Astrocyte (in vitro differentiated cells and primary cell): ENCODE results near the gene TPRX1. TPM values are rescaled to one million over a fixed set of nuclear protein-coding genes. Genes with fewer than 3 reads are reported as not detected.
"Not testable (repeated sequence)": the region's sequence is repeated elsewhere in the genome, so short reads cannot be mapped to it uniquely, and the experiment has no call there.

Experiments
- DNase-seq: peaks from one replicate; pipeline ENCODE4 v3.0.0-alpha.2; 2010; ENCODE audit warnings: low read depth
- FAIRE-seq: peaks from 2 replicates; lab custom pipeline; 2011; peaks lifted over from hg19 to GRCh38; lab: Jason Lieb, UNC
- H2AFZ ChIP-seq: 2 replicates; pipeline ENCODE4 v1.6.0; 2012; ENCODE audit warnings: low read depth, low read length, inconsistent platforms
- H3K27ac ChIP-seq: 2 replicates; pipeline ENCODE4 v1.5.1; 2011; ENCODE audit warnings: low read depth, low read length, inconsistent platforms
- H3K27me3 ChIP-seq: 2 replicates; pipeline ENCODE4 v1.6.0; 2011; ENCODE audit warnings: low read length, inconsistent platforms; ENCODE audit not compliant: insufficient read depth
- H3K36me3 ChIP-seq: 2 replicates; pipeline ENCODE4 v1.5.1; 2011; ENCODE audit warnings: low read length, inconsistent platforms; ENCODE audit not compliant: insufficient read depth
- H3K4me1 ChIP-seq: 2 replicates; pipeline ENCODE4 v1.5.1; 2011; ENCODE audit warnings: low read length, inconsistent platforms; ENCODE audit not compliant: insufficient read depth
- H3K4me2 ChIP-seq: 2 replicates; pipeline ENCODE4 v1.6.0; 2012; ENCODE audit warnings: low read length, inconsistent platforms
- H3K4me3 ChIP-seq: 2 replicates; pipeline ENCODE4 v1.5.1; 2011; ENCODE audit warnings: low read depth, mild to moderate bottlenecking, low read length, inconsistent platforms; ENCODE audit not compliant: insufficient read depth
- H3K79me2 ChIP-seq: 2 replicates; pipeline ENCODE4 v1.6.0; 2012; ENCODE audit warnings: mild to moderate bottlenecking, low read length, inconsistent platforms; ENCODE audit not compliant: insufficient read depth
- H3K9ac ChIP-seq: 2 replicates; pipeline ENCODE4 v1.6.0; 2012; ENCODE audit warnings: mild to moderate bottlenecking, low read length, inconsistent platforms
- H3K9me3 ChIP-seq: 2 replicates; pipeline ENCODE4 v1.5.1; 2012; ENCODE audit warnings: low read depth, mild to moderate bottlenecking, low read length, inconsistent platforms; ENCODE audit not compliant: insufficient read depth
- H4K20me1 ChIP-seq: 2 replicates; pipeline ENCODE4 v1.6.0; 2012; ENCODE audit warnings: low read length, inconsistent platforms; ENCODE audit not compliant: insufficient read depth
- H3K27ac Mint-ChIP-seq: one replicate; pipeline ENCODE4 v1.8.0; 2021; ENCODE audit warnings: mild to moderate bottlenecking, mixed read lengths; ENCODE audit not compliant: unreplicated experiment
- H3K27me3 Mint-ChIP-seq: one replicate; pipeline ENCODE4 v1.8.0; 2021; ENCODE audit warnings: low read depth, mixed read lengths; ENCODE audit not compliant: unreplicated experiment
- H3K36me3 Mint-ChIP-seq: one replicate; pipeline ENCODE4 v1.8.0; 2021; ENCODE audit warnings: low read depth, mixed read lengths; ENCODE audit not compliant: unreplicated experiment
- H3K4me1 Mint-ChIP-seq: one replicate; pipeline ENCODE4 v1.8.0; 2021; ENCODE audit warnings: low read depth, mixed read lengths; ENCODE audit not compliant: unreplicated experiment
- H3K4me3 Mint-ChIP-seq: one replicate; pipeline ENCODE4 v1.8.0; 2021; ENCODE audit warnings: mild to moderate bottlenecking, moderate library complexity, mixed read lengths; ENCODE audit not compliant: unreplicated experiment
- H3K9me3 Mint-ChIP-seq: one replicate; pipeline ENCODE4 v1.8.0; 2021; ENCODE audit warnings: mild to moderate bottlenecking, mixed read lengths; ENCODE audit not compliant: unreplicated experiment
- CTCF ChIP-seq: IDR thresholded peaks from 2 replicates; pipeline ENCODE4 v1.5.1; 2011; ENCODE audit warnings: low read depth, mild to moderate bottlenecking, inconsistent platforms, low read length, moderate library complexity; ENCODE audit not compliant: insufficient read depth
- EZH2 ChIP-seq: IDR thresholded peaks from 2 replicates; pipeline ENCODE4 v1.6.1; 2012; ENCODE audit warnings: mild to moderate bottlenecking, low read length, inconsistent platforms; ENCODE audit not compliant: insufficient read depth
- total RNA-seq: library from RNA; stranded (reverse); gene quantifications from 2 replicates; pipeline ENCODE4 v1.2.1, GENCODE V29; 2021

TPRX1 gene
- total RNA-seq, 1 donor from 2014 or later: not detected

DNA sequence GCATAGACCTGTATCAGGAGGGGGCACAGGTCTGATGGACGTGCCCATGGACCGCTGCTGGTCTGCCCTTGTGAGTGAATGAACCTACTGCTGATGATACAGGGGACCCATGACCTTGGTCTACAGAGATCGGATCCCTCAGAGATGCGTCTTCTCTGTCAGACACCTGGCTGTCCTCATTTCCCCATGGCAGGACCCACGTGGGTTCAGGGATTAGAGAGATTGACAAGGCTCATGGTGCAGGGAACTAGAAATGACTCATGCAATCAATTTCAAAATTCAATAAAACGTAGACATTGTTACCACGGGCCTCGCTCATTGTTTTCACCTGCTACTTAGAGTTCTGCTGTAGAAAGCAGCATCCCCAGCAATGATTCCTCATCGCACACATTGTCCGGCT, 962 bp upstream of the TPRX1 start:
- no peaks in the 10 kb centered on the region for H3K4me1 Mint-ChIP-seq
- FAIRE-seq (no peak), DNase-seq (no peak)
- peaks cover 8% of the 10 kb centered on the region for H3K27me3 Mint-ChIP-seq
- H4K20me1 ChIP-seq: no peaks in the 10 kb centered on the region
- H3K4me3 Mint-ChIP-seq: no peak overlapping the region
- no peak overlapping the region for H3K9ac ChIP-seq
- TF ChIP-seq EZH2: no peak
- TF ChIP-seq CTCF: no peak
- no peak overlapping the region for H2AFZ ChIP-seq
- no peak overlapping the region for H3K4me2 ChIP-seq
- H3K4me1 ChIP-seq: no peaks in the 10 kb centered on the region
- H3K4me3 ChIP-seq: no peak overlapping the region
- no peaks in the 10 kb centered on the region for H3K36me3 ChIP-seq
- H3K79me2 ChIP-seq: no peaks in the 10 kb centered on the region
- H3K27ac Mint-ChIP-seq: no peak overlapping the region
- peaks cover 2% of the 10 kb centered on the region for H3K36me3 Mint-ChIP-seq
- no peak overlapping the region for H3K27ac ChIP-seq
- no peaks in the 10 kb centered on the region for H3K27me3 ChIP-seq
- H3K9me3 Mint-ChIP-seq: peaks cover 6% of the 10 kb centered on the region
- no peaks in the 10 kb centered on the region for H3K9me3 ChIP-seq

GRCh38 chr19:47803671-47804070, 680 bp downstream of the TPRX1 start:
- not testable (repeated sequence) for H3K27ac Mint-ChIP-seq, H3K4me3 Mint-ChIP-seq, H3K79me2 ChIP-seq, H3K4me2 ChIP-seq, FAIRE-seq, H3K9me3 Mint-ChIP-seq, H3K4me1 Mint-ChIP-seq, DNase-seq, H3K36me3 ChIP-seq, H2AFZ ChIP-seq, H3K27me3 ChIP-seq, H3K4me1 ChIP-seq, H3K36me3 Mint-ChIP-seq, H3K9ac ChIP-seq, H3K27ac ChIP-seq, H4K20me1 ChIP-seq, H3K9me3 ChIP-seq, H3K4me3 ChIP-seq
- H3K27me3 Mint-ChIP-seq: peaks cover 13% of the 10 kb centered on the region

- not testable (repeated sequence) for H3K27me3 ChIP-seq, H3K27ac Mint-ChIP-seq, H4K20me1 ChIP-seq, H3K4me3 ChIP-seq, H3K9me3 Mint-ChIP-seq, H3K4me2 ChIP-seq, DNase-seq, H3K36me3 ChIP-seq, H3K9ac ChIP-seq, H3K27ac ChIP-seq, H3K9me3 ChIP-seq, H2AFZ ChIP-seq, FAIRE-seq, H3K4me1 ChIP-seq, H3K4me1 Mint-ChIP-seq, H3K36me3 Mint-ChIP-seq, H3K4me3 Mint-ChIP-seq, H3K79me2 ChIP-seq
- peaks cover 13% of the 10 kb centered on the region for H3K27me3 Mint-ChIP-seq
Measured at GRCh38 chr19:47803148-47803547, 1.2 kb downstream of the TPRX1 start.
